Activated CD4-positive, CD25-positive, alpha-beta regulatory T cell treated with anti-CD3 and anti-CD28 coated beads, Interleukin-2, amount 50 U/mL, for 24 hours (primary cell): ENCODE results near the gene TMEM138.
A peak's percentile ranks its signal among the peaks of the same experiment; 100 is the strongest.

Experiments
- ATAC-seq, 2 donors: fragments of 150-1000 bp; cut with Tn5 transposase; one replicate each; pipeline ENCODE4 v1.10.0; 2021; ENCODE audit warnings: mild to moderate bottlenecking in 1 of 2, moderate library complexity in 1 of 2

The TMEM138 gene

DNA sequence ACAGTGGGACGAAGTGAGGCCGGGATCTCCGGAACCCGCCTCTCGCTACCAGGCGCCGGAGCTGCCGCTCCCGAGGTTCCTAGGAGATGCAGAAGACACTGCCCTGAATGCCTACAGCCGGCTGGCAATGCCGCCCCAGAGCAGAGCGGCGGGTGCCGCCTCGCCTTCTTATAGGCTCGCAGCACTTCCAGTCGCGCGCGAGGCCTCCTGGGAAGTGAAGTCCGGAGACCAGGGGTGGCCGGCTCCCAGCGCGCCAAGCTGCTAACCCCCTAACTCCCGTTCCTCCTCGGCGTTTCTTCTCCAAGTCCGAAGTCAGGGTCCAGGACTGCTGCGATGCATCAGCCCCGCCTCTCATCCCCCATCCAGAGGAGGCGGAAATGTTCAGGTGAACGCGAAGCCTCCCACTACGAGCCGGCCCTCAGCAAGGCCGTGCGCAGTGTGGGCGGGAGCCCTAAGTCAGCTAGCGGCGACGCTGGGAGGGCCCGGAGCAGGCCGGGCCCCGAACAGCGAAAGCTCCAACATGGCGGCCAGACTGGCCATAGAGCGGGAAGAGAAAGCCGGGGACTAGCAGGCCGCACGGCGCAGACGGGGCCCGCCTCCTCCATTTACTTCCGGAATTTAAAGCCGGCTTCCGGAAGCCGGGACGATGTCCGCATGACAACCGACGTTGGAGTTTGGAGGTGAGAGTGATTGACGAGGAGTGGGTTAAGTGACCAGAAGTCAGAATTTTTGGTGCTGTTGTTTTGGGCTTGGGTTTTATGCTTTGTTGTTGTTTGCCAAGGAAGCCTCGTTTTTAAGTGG, at the start of gene TMEM138, which contains the start of gene CYB561A3:
TSS of gene TMEM138 (plus strand) at position 634 of the 801 bp plus-strand sequence. CDS start 2,017 bp downstream, outside the sequence.
TSS of gene CYB561A3 (minus strand) at position 142 of the 801 bp plus-strand sequence. CDS start 5,169 bp downstream, outside the sequence.
- peak; percentile 95 for ATAC-seq

DNA sequence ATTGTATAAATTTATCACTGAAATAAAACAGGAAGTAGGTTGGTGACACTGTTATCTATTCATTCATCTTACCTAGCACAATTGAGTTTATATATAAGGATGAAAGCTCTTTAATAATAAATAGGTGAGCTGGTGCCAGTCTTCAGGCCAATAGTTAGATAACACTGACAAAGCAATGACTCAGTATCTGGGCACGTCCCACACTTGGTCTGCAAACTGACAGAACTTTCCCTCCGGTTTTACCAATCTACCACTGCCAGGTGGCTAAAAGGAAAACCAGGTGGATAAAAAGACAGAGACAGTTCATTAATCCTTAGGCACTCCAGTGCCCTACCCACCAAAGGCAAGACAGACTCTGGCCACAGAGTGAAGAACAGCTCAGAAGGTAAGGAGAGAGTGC, 46.9 kb upstream of the TMEM138 start:
- no peak for ATAC-seq

DNA sequence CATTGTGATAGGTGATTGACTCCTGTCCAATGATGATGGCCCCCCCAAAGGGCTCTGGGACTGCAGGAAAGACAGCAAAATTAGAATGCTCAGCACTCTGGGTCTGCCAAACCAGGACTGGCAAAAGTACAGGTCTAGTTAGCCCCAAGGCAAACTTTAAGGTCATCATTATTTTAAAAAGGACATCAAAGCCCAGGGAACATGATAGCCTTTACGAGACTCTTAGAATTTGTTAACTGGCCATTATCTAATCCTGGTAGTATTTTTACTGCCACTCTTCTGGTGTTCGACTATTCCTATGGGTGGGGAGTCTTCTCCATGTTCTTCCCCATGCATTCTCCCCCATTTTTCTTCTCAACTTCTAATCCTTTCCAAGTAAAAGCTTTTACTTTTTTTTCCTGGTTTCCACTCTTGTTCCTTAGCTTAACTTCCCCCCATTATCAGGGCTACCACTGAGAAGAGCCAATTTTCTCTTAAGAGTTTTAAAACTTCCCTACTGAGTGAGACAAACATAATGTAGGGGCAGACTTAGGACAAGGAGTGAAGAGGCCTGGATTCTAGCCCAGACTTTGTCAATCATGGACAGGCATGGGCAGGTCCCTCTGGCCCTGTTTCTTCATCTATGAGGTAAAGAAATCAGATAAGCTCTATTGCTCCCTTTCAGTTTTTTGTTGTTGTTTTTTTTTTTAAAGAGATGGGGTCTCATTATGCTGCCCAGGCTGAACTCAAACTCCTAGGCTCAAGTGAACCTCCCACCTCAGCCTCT, 36.3 kb upstream of the TMEM138 start:
- no peak for ATAC-seq

DNA sequence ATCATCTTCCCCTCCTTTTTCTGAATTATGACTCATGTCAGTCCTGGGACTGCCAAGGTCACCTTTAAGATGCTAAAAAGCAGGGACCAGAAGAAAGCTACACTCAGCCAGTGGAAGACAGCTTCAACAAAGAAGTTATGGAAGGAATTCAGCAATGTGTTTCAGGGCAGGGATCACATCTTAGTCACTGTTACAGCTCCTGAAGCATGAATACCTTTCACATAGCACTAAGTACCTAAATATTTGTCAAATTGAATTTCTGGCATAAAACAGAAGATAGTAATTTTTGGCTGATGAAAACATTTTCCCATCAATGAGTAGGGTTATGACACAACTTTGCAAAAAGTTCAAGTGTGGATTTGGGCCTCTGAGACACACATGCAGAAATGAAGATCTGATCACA, 34.5 kb upstream of the TMEM138 start:
- ATAC-seq = no peak

DNA sequence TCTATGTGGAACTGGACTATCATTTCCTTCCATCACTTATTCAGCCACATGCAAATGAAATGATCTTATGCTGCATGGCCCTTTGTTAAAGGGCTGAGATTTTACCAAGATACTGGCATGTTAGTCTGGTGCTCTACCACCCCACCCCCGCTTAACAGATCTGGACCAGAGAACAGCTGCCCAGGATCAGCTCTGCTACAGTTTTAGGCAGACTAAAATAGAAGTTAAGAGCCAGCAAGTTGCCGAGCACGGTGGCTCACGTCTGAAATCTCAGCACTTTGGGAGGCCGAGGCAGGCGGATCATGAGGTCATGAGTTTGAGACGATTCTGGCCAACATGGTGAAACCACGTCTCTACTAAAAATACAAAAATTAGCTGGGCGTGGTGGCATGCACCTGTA, 33.8 kb upstream of the TMEM138 start:
- ATAC-seq = no peak

DNA sequence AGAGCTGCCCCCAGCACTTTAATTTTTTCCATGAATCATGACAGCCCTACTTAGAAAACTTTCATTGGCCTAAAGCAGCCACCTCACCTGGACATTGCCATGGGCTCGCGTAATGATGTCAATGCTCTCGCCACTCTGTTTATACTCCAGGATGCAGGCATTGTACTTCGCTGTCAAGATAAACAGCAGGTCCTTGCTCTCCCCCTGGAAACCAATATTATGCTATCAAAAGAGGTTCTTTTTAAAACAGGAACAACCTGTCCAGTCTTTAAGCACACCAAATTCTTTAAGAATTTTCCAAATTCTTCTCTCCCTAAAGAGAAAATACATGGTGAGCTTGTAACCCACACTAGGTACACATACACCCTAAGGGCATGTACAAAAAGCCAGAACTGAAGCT, 32.3 kb upstream of the TMEM138 start:
- ATAC-seq = no peak

DNA sequence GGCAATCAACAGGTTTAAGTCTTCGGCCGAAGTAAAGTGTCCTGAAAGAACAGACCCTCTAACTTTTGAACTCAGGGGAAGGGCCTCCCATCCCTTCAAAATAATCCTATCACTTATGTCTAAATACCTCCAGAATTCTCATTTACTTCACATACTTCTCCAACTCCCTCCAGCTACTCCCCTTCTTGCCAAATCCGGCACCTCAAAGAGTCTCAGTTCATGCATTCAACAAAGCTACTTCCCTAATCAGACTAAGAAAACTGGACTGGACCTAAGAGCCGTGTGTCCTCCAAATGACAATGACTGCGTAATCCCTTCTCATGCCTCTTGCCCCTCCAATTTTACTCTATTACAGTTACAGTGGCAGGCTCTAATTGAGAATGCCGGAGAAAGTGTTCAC, 30.5 kb upstream of the TMEM138 start:
- ATAC-seq = no peak

DNA sequence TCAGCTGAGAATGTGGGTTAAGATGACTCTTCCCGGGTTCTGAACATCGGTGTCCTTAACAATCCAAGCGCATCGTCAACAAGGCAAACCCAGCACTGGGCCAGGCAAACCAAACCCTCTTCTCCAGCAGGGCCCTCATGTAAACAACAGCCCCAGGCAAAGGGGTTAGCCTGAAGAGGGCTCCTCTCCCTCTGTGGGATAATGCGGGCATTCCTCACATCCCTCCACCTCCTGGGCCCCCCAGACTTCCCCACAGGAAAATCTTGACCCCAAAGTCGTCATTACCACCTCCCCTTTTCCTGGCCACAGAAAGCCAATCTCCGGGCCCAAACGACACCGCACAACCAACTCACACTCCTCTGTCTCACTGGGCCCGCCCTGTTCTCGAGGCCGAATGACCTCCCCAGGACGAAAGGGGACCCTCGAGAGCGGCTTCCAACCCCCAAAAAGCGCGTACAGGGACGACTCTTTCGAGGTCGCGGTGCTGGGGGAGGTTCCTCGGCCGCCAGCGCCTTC, 29.8 kb upstream of the TMEM138 start:
- no peak for ATAC-seq

DNA sequence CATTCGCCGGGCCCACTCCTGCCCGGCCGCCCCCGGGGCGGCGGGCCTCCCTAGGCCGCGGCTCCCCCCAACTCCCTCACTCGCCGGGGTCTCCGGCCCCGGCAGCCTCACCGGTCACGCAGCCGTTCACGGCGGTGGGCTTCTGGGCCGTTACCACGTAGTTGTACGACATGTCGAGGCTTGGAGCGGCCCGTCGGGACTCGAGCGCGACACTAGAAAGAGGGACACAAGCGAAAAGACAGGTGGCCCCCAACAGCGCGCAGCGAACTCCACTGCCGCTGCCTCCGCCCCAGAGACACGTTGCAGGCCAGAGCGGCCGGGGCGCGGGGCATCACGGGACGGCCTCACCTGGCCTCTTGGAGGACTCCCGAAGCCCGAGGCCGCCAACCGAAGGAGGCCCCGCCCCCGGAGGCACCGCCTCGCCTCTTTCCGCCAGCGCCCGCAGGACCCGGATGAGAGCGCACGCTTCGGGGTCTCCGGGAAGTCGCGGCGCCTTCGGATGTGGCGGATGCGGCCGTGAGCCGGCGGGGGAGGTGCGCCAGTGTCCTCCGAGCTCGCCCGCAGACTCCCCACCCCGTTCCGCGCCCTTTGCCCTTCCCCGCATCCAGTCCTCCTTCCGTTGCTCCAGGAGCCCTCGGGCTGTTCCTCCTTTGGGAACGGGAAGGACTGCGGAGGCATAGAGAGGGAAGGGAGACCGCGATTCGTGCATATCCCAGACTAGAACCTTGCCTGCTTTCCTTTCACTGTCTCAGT, 29.2 kb upstream of the TMEM138 start, which contains the start of the genes DDB1 and TKFC:
TSS of gene DDB1 (minus strand) at position 309 of the 753 bp plus-strand sequence. CDS start at position 172, 137 bp downstream.
TSS of gene TKFC (plus strand) at position 432 of the 753 bp plus-strand sequence. CDS start 1,501 bp downstream, outside the sequence.
- peak; percentile 96 to 97 for ATAC-seq

DNA sequence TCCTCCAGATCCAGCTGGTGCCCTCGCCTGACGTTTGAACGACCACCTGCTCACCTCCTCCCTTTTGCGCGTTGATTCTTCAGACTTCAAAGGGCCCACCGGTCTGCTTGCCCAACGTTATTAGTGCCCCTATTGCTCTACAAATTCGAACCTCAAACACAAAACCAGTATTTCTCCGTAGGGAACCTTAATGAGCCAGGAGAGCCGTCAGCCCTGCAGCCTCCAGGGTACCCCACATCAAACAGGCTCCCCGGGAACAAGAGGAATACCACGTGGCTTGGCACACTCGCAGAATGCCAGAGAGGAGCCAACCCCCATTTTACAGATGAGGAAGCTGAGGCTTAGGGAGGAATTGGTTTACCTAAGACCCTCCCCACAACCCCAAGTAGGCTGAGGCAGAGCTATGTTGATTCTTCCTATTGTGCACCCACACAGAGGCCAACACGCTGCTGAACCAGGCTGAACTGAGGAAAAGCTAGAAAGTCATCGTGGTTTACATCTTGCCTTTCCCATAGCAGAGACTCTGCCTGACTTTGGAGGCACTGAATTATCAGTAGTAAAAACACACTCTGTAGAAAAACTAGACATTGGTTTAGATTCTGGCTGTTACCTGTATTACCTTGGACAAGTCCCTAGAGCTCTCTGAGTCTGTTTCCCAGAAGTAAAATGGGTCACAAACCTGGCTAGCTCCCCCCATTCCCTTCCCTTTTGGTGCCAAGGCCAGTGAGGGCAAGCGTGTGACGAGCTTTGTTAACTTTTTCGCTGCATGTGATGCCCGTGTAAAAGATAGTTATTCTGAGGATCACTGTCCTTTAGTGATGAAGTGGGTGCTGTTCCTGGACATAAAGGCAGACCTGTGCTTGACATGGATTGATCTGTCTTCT, 28.4 kb upstream of the TMEM138 start:
- ATAC-seq = no peak

DNA sequence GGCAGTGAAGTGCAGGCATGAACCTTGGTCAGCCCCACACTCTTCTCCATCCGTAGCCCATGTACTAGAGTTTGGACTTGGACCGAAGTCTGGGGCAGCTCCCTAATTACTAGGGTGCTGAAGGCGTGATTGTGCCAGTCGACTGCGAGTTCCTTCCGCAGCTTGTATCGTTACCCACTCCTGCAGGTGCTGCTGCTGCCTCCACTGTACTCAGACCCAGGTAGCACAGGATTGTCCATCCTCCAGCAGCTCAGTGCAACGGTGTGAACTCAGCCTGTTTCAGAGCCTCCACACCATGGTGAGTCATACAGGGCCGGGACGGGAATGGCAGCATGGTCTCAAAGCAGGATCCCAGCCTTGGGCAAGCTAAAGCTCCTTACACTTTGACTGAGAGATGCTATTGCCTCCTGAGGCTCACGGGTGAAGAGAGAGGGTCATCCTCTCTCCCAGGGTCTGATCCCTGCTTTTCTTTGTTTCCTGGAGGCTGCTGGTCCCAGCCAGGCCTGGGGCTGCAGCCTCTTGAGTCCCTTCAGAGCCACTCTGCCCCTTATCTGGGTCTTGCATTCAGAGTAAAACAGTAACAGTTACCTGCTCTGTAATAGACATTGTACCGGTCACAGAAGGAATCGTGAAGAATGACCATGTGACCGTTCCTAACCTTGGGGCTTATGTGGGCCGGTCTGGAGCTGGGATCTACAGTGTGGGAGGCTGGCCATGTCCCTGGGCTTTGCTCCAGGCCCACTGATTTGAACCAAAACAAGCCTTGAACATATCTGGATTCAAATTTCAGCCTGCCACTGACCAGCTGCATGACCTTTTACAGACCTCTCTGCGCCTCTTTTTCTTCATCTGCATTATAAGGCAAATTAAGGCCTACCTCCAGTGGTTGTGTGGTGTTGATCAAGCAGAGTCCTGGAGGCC, 27.5 kb upstream of the TMEM138 start:
- no peak for ATAC-seq

DNA sequence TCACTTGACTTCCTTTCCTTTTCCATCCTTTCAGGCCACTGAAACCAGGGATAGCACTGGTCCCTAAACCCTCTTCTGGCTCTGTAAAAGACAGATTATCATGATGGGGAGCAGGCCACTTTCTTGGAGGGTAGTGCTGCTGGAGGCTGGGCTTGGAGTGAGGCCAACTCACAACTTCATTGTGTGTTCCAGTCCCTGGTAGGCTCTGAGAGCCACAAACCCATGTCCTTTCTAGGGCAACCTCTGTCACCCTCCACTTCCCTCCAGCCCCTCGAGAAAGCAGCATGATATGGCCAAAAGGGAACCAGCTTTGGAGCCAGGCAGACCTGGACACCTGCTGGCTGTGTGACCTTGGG, 26.8 kb upstream of the TMEM138 start:
- ATAC-seq = no peak

DNA sequence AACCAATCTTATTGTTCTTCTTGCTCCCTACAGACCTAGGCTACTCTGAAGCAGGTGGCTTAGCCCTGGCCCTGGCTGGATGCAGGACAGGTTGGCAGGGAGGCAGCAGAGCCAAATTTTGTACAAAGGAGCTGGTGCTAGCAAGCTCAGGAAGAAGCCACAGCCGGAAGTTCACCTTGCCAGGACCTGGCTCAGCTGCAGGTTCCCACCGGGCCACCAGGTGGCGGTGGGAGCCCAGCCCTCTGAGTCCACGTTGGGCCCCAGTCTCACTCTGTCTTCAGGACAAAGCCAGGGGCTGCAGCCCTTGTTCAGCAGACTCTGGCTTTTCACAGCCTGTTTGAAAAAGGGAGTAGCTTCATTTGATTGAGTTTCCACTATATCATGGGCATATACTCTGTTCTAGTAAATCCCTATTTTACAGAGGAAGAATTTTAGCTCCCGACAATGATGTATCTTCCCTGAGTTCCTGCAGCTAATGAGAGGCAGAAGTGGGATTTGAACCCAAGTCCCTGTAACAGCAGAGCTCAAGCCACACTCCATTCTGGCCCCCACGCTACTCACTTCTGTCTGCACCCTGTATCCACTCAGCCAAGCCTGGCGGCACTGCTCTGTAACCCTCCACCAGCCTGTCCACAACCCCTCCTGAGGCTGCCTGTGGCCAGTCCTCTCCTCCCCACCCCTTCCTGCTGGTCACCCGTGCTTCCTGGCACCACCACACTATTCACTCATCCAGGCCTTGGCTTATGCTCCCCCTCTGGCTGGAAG, 25.8 kb upstream of the TMEM138 start:
- peak; percentile 54 to 57 for ATAC-seq

DNA sequence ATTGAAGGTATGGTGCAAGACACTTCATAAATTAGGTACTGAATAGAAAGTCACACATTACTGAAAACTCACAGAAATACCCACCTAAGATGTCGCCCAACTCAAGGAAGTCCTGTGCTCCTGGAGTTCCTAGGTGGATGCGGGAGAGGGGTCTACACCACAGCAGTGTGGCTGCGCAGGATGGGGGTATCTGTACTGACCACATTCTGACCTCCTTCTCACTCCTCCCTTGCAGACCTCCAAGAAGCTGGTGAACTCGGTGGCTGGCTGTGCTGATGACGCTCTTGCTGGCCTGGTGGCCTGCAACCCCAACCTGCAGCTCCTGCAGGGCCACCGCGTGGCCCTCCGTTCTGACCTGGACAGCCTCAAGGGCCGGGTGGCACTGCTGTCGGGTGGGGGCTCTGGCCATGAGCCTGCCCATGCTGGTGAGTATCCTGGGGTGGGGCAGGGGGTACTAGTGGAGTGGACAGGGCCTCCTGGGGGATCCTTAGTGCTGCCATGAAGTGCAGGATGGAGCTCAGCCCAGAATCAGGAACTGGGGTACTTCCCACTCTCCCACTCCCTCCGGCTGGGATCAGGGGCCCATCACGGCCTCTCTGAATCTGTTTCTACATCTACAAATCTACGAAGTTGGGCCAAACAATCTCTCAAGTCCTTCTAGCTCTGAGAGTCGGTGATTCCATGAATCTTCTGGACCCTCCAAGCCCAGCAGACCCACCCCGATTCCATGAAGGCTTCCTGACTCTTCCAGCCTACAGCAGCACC, 24.3 kb upstream of the TMEM138 start:
- no peak for ATAC-seq

DNA sequence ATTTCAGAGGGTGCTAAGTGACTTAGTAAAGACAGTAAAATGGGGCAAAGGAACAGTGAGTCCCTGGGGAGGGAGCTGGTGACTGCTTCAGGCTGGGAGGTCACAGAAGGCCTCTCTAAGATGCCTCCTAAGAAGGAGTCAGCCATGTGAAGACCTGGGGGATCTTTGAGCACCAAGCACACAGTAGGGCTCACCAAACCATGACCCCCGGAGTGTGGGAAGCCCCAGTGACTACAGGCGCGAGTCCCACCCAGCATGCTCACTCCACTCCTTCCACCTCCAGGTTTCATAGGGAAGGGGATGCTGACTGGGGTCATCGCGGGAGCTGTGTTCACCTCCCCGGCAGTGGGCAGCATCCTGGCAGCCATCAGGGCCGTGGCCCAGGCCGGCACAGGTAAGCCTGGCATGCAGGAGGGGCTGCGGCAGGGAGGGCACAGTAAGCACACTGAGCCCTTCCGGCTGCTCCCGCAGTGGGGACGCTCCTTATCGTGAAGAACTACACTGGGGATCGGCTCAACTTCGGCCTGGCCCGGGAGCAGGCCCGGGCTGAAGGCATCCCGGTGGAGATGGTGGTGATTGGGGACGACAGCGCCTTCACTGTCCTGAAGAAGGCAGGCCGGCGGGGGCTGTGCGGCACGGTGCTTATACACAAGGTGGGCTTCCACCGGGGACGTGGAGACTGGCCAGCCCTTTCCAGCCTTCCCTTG, 23.2 kb upstream of the TMEM138 start:
- ATAC-seq = no peak

DNA sequence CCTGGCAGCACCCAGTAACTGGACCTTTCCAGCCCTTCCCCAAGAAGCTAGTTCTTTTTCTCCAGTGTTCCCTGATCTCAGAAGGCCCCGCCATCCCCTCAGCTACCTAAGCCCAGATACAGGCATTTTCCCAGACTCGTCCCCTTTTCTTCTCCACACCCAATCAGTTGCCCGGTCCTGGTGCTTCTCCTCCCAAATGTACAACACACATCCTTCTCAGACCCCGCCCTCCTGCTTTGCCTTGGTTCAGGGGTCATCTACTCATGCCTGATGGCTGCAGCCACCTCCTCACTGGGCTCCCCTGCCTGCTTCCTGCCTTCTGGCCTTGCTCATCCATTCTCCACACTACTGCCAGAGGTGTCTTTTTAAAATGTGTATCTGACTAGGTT, 22.7 kb upstream of the TMEM138 start:
- ATAC-seq = no peak

DNA sequence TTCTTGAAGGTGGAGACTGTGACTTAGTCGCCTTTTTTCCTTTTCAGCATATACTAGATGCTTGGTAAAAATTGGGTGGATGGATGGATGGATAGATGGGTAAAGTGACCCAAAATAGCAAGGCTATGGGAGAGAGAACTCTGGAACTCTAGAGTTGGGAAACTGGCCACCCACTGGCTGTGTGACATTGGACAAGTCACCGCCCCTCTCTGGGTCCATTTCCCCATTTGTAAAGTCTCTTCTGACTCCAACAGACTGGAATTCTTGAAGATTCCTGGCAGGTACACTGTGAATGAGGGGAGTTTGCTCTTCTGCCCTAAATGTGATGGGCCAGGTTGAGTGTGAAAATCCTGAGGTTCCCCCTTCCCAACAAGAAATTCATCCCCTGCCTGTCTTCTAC, 21.2 kb upstream of the TMEM138 start:
- ATAC-seq = no peak

DNA sequence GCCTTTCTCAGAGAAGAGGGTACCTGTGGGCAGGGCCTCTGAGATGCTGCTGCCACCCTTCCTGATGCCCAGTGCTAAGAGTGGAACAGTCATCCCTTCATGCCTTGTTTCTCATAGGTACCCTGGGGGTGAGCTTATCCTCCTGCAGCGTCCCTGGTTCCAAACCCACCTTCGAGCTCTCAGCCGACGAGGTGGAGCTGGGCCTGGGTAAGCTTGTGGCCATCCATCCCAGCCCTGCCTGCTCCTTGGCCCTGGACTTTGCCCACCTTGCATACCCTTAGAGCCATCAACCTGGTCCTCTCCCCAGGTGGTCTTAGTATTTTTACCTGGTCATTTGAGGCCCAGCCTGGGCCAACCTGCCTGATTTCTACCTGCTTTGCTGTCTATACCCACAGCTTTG, 20.5 kb upstream of the TMEM138 start:
- no peak for ATAC-seq
